ENCODE results near the gene COL4A6.

COL4A6 gene

DNA sequence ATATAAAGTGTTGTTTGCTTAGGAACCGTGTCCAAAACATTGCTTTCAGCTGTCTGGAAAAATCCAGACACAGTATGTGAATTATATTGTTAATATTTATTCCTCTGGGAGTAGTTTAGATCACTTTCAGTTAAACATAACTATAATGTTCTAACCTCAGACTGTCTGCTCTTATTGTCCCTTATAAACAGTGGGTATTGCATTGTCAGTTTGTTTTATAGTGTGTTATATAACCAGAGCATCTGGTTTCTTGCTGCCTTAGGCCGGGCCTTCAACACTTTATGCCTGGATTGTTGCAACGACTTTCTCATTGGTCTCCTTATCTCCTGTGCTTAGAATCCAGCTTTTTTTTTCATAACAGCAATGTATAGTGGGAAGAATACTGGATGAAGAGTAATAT lies 320.2 kb downstream of the COL4A6 start:
- H3K4me3 ChIP-seq (ENCODE audit: low read depth, low read length), result no peak overlapping the region
- TF ChIP-seq, protein P1, sequence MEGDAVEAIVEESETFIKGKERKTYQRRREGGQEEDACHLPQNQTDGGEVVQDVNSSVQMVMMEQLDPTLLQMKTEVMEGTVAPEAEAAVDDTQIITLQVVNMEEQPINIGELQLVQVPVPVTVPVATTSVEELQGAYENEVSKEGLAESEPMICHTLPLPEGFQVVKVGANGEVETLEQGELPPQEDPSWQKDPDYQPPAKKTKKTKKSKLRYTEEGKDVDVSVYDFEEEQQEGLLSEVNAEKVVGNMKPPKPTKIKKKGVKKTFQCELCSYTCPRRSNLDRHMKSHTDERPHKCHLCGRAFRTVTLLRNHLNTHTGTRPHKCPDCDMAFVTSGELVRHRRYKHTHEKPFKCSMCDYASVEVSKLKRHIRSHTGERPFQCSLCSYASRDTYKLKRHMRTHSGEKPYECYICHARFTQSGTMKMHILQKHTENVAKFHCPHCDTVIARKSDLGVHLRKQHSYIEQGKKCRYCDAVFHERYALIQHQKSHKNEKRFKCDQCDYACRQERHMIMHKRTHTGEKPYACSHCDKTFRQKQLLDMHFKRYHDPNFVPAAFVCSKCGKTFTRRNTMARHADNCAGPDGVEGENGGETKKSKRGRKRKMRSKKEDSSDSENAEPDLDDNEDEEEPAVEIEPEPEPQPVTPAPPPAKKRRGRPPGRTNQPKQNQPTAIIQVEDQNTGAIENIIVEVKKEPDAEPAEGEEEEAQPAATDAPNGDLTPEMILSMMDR (IDR thresholded peaks at IDR 0.05; ENCODE audit: low read depth, low read length, missing control alignments), result no peak
- DNase-seq (ENCODE audit: low read depth), result no peak

DNA sequence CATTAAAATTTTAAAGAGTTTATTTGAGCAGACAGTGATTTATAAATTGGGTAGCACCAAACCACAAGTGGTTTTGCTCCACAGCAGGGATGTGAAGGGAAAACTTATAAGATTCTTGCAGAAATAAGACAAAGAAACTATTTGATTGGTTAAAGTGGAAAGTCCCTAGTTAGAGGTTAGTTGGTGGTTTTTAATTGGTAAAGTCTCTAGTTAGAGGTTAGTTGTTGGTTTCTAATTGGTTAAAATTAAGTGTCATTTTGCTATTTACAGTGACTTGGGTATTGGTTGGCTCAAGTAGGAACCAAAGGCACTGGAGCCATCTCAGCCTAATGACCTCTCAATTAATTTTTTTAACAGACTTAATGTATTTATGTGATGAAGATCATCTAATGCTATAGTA lies 323.7 kb downstream of the COL4A6 start:
- H3K4me3 ChIP-seq (ENCODE audit: low read depth, low read length), result no peak overlapping the region
- no peak for DNase-seq (ENCODE audit: low read depth)
- TF ChIP-seq, protein P1 (IDR thresholded peaks at IDR 0.05; ENCODE audit: low read depth, low read length, missing control alignments), result no peak
